HG03460 (cell line): Measurements from ENCODE around the gene AHI1.

Experiments
- ATAC-seq: cut with Tn5 transposase; IDR thresholded peaks from one replicate; pipeline ENCODE4 v1.9.1; 2021; ENCODE audit not compliant: unreplicated experiment

AHI1 gene

GRCh38 chr6:135304883-135305282 lies 192.7 kb downstream of the AHI1 start:
- no peak for ATAC-seq

GRCh38 chr6:135301304-135301703 lies 196.2 kb downstream of the AHI1 start:
- no peak for ATAC-seq

- no peak for ATAC-seq
These were observed 197.0 kb downstream of the AHI1 start for GRCh38 chr6:135300576-135300975.

DNA sequence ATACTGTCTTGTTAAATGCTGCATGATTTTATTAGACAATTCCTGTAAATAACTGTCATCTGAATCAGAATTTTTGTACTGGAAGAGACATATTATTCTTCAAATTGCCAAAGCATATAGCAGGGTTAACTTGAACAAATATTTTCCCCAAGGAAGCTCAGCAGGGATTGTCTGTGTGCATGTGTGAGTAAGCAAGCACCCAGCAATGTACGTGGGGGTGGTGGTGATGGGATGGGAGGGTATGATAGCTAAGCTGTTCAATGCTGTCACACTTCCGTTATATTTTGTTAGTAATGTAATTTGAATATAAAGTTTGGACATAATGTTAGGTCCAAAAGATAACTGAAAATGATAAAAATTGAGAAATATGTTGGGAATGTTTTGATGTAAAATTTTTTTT lies 198.3 kb downstream of the AHI1 start:
- no peak for ATAC-seq

GRCh38 chr6:135298455-135298854 lies 199.1 kb downstream of the AHI1 start:
- no peak for ATAC-seq

DNA sequence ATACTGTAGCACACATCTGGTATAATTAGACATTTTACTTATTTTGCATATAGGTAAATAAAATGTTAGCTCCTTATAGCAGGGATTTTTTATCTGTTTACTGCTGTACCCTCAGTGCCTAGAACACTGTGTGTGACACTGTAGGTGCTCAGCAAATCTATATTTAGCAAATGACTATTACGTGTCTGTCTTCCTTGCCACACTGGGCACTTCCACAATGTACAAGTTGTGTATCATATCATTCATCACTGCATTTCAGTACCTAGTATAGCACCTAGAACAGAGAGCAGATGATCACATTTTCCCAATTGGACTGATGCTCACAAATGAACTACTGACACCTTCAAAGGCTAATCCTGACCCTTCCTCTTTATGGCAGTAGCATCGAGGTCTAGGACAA lies 200.8 kb downstream of the AHI1 start:
- no peak for ATAC-seq

- ATAC-seq, result no peak
These were observed 202.5 kb downstream of the AHI1 start for GRCh38 chr6:135295085-135295484.

DNA sequence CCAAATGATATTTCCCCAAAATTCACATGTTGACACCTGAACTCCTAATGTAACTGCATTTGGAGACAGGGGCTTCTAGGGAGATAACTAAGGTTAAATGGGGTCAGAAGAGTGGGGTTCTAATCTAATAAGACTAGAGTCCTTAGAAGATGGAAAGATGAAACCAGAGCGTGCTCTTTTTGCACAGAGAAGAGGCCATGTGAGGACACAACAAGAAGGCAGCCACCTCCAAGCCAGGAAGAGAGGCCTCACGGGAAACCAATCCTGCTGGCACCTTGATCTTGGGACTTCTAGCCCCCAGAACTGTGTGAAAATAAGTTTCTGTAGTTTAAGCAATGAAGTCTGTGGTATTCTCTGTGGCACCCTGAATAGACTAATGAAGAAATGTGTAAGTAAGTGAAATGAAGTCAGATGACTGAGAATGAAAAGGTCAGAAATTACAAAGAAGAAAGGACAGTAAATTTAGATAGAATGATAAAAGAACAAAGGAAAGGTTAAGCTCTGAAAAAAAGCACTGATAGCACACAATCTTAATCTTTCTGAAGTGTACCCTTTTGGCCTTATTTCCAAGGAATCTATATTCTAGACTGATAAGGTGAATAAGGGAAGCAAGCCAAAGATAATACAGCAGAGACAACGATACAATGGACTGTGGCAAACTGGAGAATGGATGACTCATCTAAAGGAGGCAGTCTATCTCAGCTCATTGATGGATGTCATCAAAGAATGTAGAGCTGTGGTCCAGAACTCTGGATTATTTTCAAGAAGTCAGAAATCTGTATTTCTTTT lies 206.1 kb downstream of the AHI1 start:
- ATAC-seq, result no peak

DNA sequence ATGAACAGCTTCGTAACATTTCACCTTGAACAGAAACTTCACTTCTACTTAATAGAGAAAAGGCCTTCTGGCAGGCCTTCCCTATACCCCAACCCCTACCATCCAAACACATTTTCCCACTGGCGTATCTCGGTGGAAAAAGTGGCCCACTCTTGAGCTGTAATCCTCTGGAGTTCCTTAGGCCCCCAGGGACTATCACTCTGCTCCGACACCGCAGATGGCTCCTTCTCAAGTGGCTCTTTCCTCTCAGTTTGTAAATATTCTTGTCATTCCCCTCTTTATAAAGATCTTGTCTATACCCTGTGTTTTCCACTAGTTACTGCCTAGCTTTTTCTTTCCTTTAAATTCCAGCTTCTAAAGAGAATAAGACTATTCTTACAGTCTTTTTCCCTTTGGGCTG lies 207.7 kb downstream of the AHI1 start:
- ATAC-seq, result no peak

GRCh38 chr6:135286962-135287538 lies 210.5 kb downstream of the AHI1 start:
- ATAC-seq, result no peak

GRCh38 chr6:135285165-135285564 lies 212.4 kb downstream of the AHI1 start:
- no peak for ATAC-seq

DNA sequence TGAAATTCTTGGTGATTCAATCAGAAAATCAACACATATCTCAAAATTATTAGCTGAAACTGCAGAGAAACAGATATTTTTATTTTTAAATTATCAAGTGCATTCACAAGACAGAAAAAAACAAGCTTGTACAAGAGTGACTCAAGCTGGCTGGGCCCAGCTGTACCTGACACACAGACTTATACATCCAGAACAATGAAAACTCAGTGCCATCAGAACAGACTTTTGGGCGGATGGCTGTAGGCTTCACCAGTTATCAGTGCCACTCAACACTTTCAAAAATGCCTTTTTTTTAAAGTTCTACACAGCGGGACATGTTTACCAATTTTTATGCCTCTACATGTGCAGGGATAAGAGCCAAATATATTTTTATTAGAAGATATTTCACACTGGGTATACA lies 213.6 kb downstream of the AHI1 start:
- no peak for ATAC-seq

GRCh38 chr6:135282395-135282794 lies 215.1 kb downstream of the AHI1 start:
- no peak for ATAC-seq

- ATAC-seq, result no peak
These were observed 215.6 kb downstream of the AHI1 start for GRCh38 chr6:135281964-135282363.

DNA sequence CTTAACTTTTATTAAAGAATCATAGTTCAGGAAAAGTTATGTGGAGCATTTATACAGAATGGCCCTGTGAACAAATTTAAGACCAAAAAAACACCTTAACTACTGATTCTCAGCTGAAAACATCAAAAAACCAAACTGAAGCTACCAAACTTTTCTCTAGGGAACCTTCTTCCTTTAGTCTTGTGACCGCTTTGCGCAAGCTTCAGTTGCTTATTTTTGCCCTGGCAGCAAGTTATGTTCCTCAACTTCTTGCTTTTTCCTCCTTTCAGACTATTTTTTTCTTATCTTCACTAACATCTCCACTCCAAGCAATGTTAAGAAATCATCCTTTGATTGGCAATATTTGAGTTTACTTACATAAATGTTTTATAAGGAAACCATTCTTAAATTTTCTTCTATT lies 216.3 kb downstream of the AHI1 start:
- no peak for ATAC-seq

- no peak for ATAC-seq
These were observed 217.0 kb downstream of the AHI1 start for GRCh38 chr6:135280375-135281136.

DNA sequence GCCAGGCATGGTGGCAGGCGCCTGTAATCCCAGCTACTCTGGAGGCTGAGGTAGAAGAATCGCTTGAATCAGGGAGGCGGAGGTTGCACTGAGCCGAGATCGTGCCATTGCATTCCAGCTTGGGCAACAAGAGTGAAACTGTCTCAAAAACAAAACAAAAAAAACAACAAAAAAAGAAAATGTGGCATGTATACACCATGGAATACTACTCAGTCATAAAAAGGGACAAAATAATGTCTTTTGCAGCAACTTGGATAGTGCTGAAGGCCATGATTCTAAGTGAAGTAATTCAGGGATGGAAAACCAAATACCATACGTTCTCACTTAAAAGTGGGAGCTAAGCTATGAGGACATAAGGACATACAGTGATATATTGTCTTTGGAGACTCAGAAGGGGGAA lies 220.1 kb downstream of the AHI1 start:
- no peak for ATAC-seq

- peak; percentile 81 for ATAC-seq
These were observed 222.8 kb downstream of the AHI1 start for GRCh38 chr6:135274561-135275293.

DNA sequence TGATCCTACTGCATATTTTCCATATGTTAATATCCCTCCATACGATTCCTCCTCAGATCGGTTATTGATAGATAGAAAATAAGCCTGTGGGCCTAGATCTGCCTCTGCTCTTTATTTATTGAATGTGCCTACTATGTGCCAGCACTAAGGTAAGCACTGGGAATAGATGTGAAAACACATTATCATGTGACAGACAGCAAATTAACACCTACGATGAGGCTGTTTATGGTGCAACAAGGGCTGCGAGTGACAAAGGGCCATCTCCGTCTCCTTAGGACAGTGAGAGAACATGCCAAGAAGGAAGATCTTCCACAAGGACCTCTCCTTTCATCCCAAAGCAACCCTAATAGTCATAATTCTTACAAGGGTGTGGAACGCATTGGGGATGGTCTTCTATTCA lies 225.9 kb downstream of the AHI1 start:
- no peak for ATAC-seq

- ATAC-seq, result no peak
These were observed 226.6 kb downstream of the AHI1 start for GRCh38 chr6:135270676-135271536.
